ENCODE data around the gene ERBB3.

ERBB3 gene

GRCh38 chr12:56122637-56123036 lies 42.7 kb downstream of the ERBB3 start:
- H3K4me1 ChIP-seq: peaks cover 23% of the 10 kb centered on the region
- no peak overlapping the region for H3K9ac ChIP-seq
- no peak overlapping the region for H2AFZ ChIP-seq
- no peak overlapping the region for H3K4me3 ChIP-seq (ENCODE audit: low read depth, low read length)
- H3K36me3 ChIP-seq (ENCODE audit: control insufficient read depth, insufficient read depth, low read length): no peaks in the 10 kb centered on the region
- no peaks in the 10 kb centered on the region for H3K9me3 ChIP-seq (ENCODE audit: control insufficient read depth, low read length)
- H3K4me2 ChIP-seq (ENCODE audit: low read length): no peak overlapping the region
- H3K27ac ChIP-seq: no peak overlapping the region
- no peaks in the 10 kb centered on the region for H3K27me3 ChIP-seq (ENCODE audit: control insufficient read depth, insufficient read depth, low read length)
- TF ChIP-seq CTCF (IDR thresholded peaks at IDR 0.05): no peak
- H3K79me2 ChIP-seq: no peaks in the 10 kb centered on the region

- Histone ChIP-seq H3K79me2 (no peaks in the 10 kb centered on the region), H3K27ac (no peak overlapping the region)
- TF ChIP-seq CTCF (IDR thresholded peaks at IDR 0.05): no peak
Observed at GRCh38 chr12:56124133-56124532, 44.2 kb downstream of the ERBB3 start.

GRCh38 chr12:56126732-56127239 lies 46.8 kb downstream of the ERBB3 start:
- peak overlapping the region; percentile 76 for H3K27ac ChIP-seq
- no peaks in the 10 kb centered on the region for H3K9me3 ChIP-seq (ENCODE audit: control insufficient read depth, low read length)
- peak overlapping the region; percentile 22 for H3K4me3 ChIP-seq (ENCODE audit: low read depth, low read length)
- peak overlapping the region; percentile 66 for H2AFZ ChIP-seq
- H3K4me1 ChIP-seq: peaks cover 17% of the 10 kb centered on the region
- H3K4me2 ChIP-seq (ENCODE audit: low read length): peak overlapping the region; percentile 48
- no peak overlapping the region for H3K9ac ChIP-seq
- no peak for TF ChIP-seq CTCF (IDR thresholded peaks at IDR 0.05)
- H3K36me3 ChIP-seq (ENCODE audit: control insufficient read depth, insufficient read depth, low read length): no peaks in the 10 kb centered on the region
- H3K27me3 ChIP-seq (ENCODE audit: control insufficient read depth, insufficient read depth, low read length): no peaks in the 10 kb centered on the region
- no peaks in the 10 kb centered on the region for H3K79me2 ChIP-seq

More at GRCh38 chr12:56124133-56124532, 44.2 kb downstream of the ERBB3 start:
- Histone ChIP-seq H3K4me2 (ENCODE audit: low read length) (peak overlapping the region; percentile 9), H2AFZ (no peak overlapping the region), H3K4me1 (peaks cover 18% of the 10 kb centered on the region), H3K9ac (no peak overlapping the region), H3K36me3 (ENCODE audit: control insufficient read depth, insufficient read depth, low read length) (no peaks in the 10 kb centered on the region), H3K4me3 (ENCODE audit: low read depth, low read length) (peak overlapping the region; percentile 33), H3K27me3 (ENCODE audit: control insufficient read depth, insufficient read depth, low read length) (no peaks in the 10 kb centered on the region), H3K9me3 (ENCODE audit: control insufficient read depth, low read length) (no peaks in the 10 kb centered on the region)

- Histone ChIP-seq H3K27ac (peak overlapping the region; percentile 55), H3K36me3 (ENCODE audit: control insufficient read depth, insufficient read depth, low read length) (no peaks in the 10 kb centered on the region), H3K79me2 (no peaks in the 10 kb centered on the region), H3K4me2 (ENCODE audit: low read length) (peak overlapping the region; percentile 90), H3K4me1 (peaks cover 17% of the 10 kb centered on the region), H3K4me3 (ENCODE audit: low read depth, low read length) (peak overlapping the region; percentile 82), H3K27me3 (ENCODE audit: control insufficient read depth, insufficient read depth, low read length) (no peaks in the 10 kb centered on the region), H2AFZ (no peak overlapping the region), H3K9ac (no peak overlapping the region), H3K9me3 (ENCODE audit: control insufficient read depth, low read length) (no peaks in the 10 kb centered on the region)
- no peak for TF ChIP-seq CTCF (IDR thresholded peaks at IDR 0.05)
Observed at GRCh38 chr12:56127485-56127887, 47.5 kb downstream of the ERBB3 start.
